Fibroblast of lung (primary cell): ENCODE results near the gene GRIK4. TPM values are rescaled to one million over a fixed set of nuclear protein-coding genes. Genes with fewer than 3 reads are reported as not detected.

Experiments
- DNase-seq, 2 donors: peaks; one replicate each; pipeline versions ENCODE4 v3.0.0 to v3.0.0-alpha.2; 2010; ENCODE audit warnings: low read depth in 2 of 2
- H2AFZ ChIP-seq: 2 replicates; pipeline ENCODE4 v1.5.1; 2012; ENCODE audit warnings: low read length, control low read depth, inconsistent platforms
- H3K27ac ChIP-seq: 2 replicates; pipeline ENCODE4 v1.5.1; 2011; ENCODE audit warnings: low read length, control low read depth; ENCODE audit not compliant: insufficient read depth
- H3K27me3 ChIP-seq: 2 replicates; pipeline ENCODE4 v1.5.1; 2011; ENCODE audit warnings: mild to moderate bottlenecking, low read length; ENCODE audit not compliant: control insufficient read depth, insufficient read depth
- H3K36me3 ChIP-seq: 2 replicates; pipeline ENCODE4 v1.5.1; 2011; ENCODE audit warnings: low read length; ENCODE audit not compliant: control insufficient read depth, insufficient read depth
- H3K4me1 ChIP-seq: 2 replicates; pipeline ENCODE4 v1.5.1; 2011; ENCODE audit warnings: low read length; ENCODE audit not compliant: control insufficient read depth, insufficient read depth; ENCODE audit errors: extremely low read depth
- H3K4me2 ChIP-seq: 2 replicates; pipeline ENCODE4 v1.5.1; 2011; ENCODE audit warnings: low read length, control low read depth; ENCODE audit not compliant: insufficient read depth; ENCODE audit errors: extremely low read depth
- H3K4me3 ChIP-seq, 4 experiments: fragments of 200-600 bp in 1 of 4; sonication (generic) in 1 of 4; replicated peaks in 1 of 4; 2 replicates each; pipeline ENCODE4 v1.5.1; 2011 to 2016; ENCODE audit warnings: low read length in 4 of 4, low read depth in 3 of 4, mild to moderate bottlenecking in 3 of 4, control low read depth in 2 of 4, inconsistent platforms in 1 of 4, mixed read lengths in 1 of 4; ENCODE audit not compliant: insufficient read depth in 1 of 4; ENCODE audit errors: control extremely low read depth in 1 of 4
- H3K79me2 ChIP-seq: 2 replicates; pipeline ENCODE4 v1.5.1; 2012; ENCODE audit warnings: mild to moderate bottlenecking, low read length, inconsistent platforms; ENCODE audit not compliant: control insufficient read depth, insufficient read depth
- H3K9ac ChIP-seq: 2 replicates; pipeline ENCODE4 v1.5.1; 2011; ENCODE audit warnings: mild to moderate bottlenecking, low read length, control low read depth; ENCODE audit not compliant: insufficient read depth
- H3K9me3 ChIP-seq: 2 replicates; pipeline ENCODE4 v1.5.1; 2012; ENCODE audit warnings: low read depth, low read length; ENCODE audit not compliant: control insufficient read depth, insufficient read depth
- H4K20me1 ChIP-seq: 2 replicates; pipeline ENCODE4 v1.5.1; 2011; ENCODE audit warnings: low read length; ENCODE audit not compliant: control insufficient read depth, insufficient read depth; ENCODE audit errors: extremely low read depth
- CTCF ChIP-seq, 2 donors: IDR thresholded peaks in 1 of 2; conservative IDR thresholded peaks in 1 of 2; 1 replicate in 1 of 2; 2 replicates in 1 of 2; pipeline ENCODE4 v1.5.1; 2011 to 2012; ENCODE audit warnings: low read length in 2 of 2, control low read depth in 1 of 2, inconsistent platforms in 1 of 2, low read depth in 1 of 2, mild to moderate bottlenecking in 1 of 2
- EZH2 ChIP-seq: IDR thresholded peaks from 2 replicates; pipeline ENCODE4 v1.5.1; 2012; ENCODE audit warnings: low read length, control low read depth, mild to moderate bottlenecking; ENCODE audit errors: missing control alignments
- polyA plus RNA-seq, 2 donors: library from polyadenylated mRNA; depleted of rRNA in 1 of 2; stranded (reverse) in 1 of 2; unstranded in 1 of 2; fragments of >200 nt; gene quantifications; 2 replicates each; pipeline ENCODE4 v1.2.1, GENCODE V29; 2011 to 2012; ENCODE audit warnings: missing spikeins in 1 of 2
- total RNA-seq: library from RNA; depleted of rRNA; stranded (reverse); fragments of >200 nt; gene quantifications from 2 replicates; pipeline ENCODE4 v1.2.1, GENCODE V29; 2014

Gene GRIK4
- total and polyA plus RNA-seq, 2 donors (not counting 1 experiment from before 2014, with no cell fraction given) = 0.17 to 1.5 TPM

DNA sequence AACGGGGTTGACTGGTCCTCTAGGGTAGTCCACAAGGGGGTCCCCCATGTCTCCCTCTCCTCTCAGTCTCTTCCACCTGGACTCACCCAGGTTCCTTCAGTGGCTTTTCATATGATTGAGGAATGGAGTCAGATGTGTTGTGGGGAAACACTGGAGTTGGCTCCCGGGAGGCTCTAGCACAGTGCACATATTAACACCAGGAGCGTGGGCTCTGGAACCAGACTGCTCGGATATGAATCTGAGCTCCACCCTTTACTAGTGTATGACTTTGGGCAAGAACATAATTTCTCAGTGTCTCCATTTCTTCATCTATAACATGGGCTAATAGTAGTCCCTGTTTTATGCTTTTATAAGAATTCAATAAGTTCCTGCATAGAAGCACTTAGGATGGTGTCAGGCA is 157.0 kb downstream of the GRIK4 start:
- no peak overlapping the region for H3K9ac ChIP-seq
- H3K4me2 ChIP-seq = no peak overlapping the region
- H3K4me1 ChIP-seq = no peaks in the 10 kb centered on the region
- no peaks in the 10 kb centered on the region for H3K9me3 ChIP-seq
- H3K4me3 ChIP-seq = no peak overlapping the region
- H4K20me1 ChIP-seq = peaks cover 1% of the 10 kb centered on the region
- no peaks in the 10 kb centered on the region for H3K36me3 ChIP-seq
- peaks cover 2% of the 10 kb centered on the region for H3K27me3 ChIP-seq
- no peak overlapping the region for H3K27ac ChIP-seq
- no peak for DNase-seq
- TF ChIP-seq EZH2 = no peak
- no peak for TF ChIP-seq CTCF (conservative IDR thresholded peaks at IDR 0.05 in 1 of 2, IDR thresholded peaks at IDR 0.05 in 1 of 2; ENCODE audit: low read depth in 1 of 2, low read length in 2 of 2)
- H3K79me2 ChIP-seq = no peaks in the 10 kb centered on the region
- H2AFZ ChIP-seq = no peak overlapping the region

GRCh38 chr11:120674542-120674941 is 163.0 kb downstream of the GRIK4 start:
- peak; percentile 6 to 83 for DNase-seq
- Histone ChIP-seq H3K27ac (no peak overlapping the region), H3K9me3 (no peaks in the 10 kb centered on the region), H2AFZ (no peak overlapping the region), H3K79me2 (no peaks in the 10 kb centered on the region), H3K9ac (no peak overlapping the region), H3K4me3 (no peak overlapping the region), H3K4me1 (no peaks in the 10 kb centered on the region), H3K36me3 (no peaks in the 10 kb centered on the region), H3K4me2 (no peak overlapping the region), H4K20me1 (no peaks in the 10 kb centered on the region), H3K27me3 (no peaks in the 10 kb centered on the region)
- no peak for TF ChIP-seq CTCF (conservative IDR thresholded peaks at IDR 0.05 in 1 of 2, IDR thresholded peaks at IDR 0.05 in 1 of 2; ENCODE audit: low read depth in 1 of 2, low read length in 2 of 2)
- TF ChIP-seq EZH2 = no peak

DNA sequence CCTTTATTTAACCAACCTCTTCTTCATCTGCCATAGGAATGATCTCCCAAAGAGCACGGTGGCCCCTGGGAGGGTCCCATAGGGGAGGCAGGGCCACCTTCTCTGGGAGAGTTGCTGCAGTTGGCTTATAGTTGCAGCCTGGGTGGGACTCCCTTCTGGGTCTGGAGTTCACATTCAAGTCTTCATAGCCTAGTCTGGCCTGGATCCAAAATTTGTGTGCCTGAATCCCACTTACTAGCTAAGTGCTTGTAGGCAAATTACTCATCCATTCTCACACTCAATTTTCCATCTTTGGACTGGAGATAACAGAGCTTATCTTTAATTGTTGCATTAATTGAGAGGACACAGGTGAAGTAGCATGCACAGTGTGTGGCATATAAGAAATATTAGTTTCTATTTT is 163.6 kb downstream of the GRIK4 start:
- no peak overlapping the region for H3K27ac ChIP-seq
- no peaks in the 10 kb centered on the region for H3K79me2 ChIP-seq
- H3K27me3 ChIP-seq = no peaks in the 10 kb centered on the region
- H3K9me3 ChIP-seq = no peaks in the 10 kb centered on the region
- no peak overlapping the region for H2AFZ ChIP-seq
- DNase-seq = peak in 1 of 2 donors; percentile 37
- no peaks in the 10 kb centered on the region for H4K20me1 ChIP-seq
- H3K4me3 ChIP-seq = no peak overlapping the region
- TF ChIP-seq EZH2 (no peak), CTCF (conservative IDR thresholded peaks at IDR 0.05 in 1 of 2, IDR thresholded peaks at IDR 0.05 in 1 of 2; ENCODE audit: low read depth in 1 of 2, low read length in 2 of 2) (no peak)
- no peaks in the 10 kb centered on the region for H3K4me1 ChIP-seq
- H3K9ac ChIP-seq = no peak overlapping the region
- H3K4me2 ChIP-seq = no peak overlapping the region
- H3K36me3 ChIP-seq = no peaks in the 10 kb centered on the region
